Neural cell (in vitro differentiated cells): ENCODE results near the gene HIVEP3.

Experiments
- CTCF ChIP-seq: fragments of 450-650 bp; IDR thresholded peaks from 2 replicates; pipeline ENCODE4 v1.5.1; 2014; ENCODE audit warnings: antibody characterized with exemption, mild to moderate bottlenecking, moderate library complexity; ENCODE audit not compliant: poor library complexity, severe bottlenecking
- EZH2 ChIP-seq: fragments of 200-600, 300-800 bp; shearing (Covaris generic), sonication (generic); IDR thresholded peaks from 2 replicates; pipeline ENCODE4 v1.6.1; 2014; ENCODE audit warnings: antibody characterized with exemption, low read length, borderline replicate concordance, mild to moderate bottlenecking; ENCODE audit not compliant: insufficient read depth, poor library complexity, severe bottlenecking
- POLR2AphosphoS5 ChIP-seq: IDR thresholded peaks from 2 replicates; pipeline ENCODE4 v1.6.1; 2012
- RAD21 ChIP-seq: fragments of 450-650 bp; conservative IDR thresholded peaks from 2 replicates; pipeline ENCODE4 v1.6.1; 2014; ENCODE audit warnings: antibody characterized with exemption, mild to moderate bottlenecking, moderate library complexity
- REST ChIP-seq: IDR thresholded peaks from 2 replicates; pipeline ENCODE4 v1.6.1; 2012; ENCODE audit warnings: borderline replicate concordance

GRCh38 chr1:41666981-41667631 is 251.6 kb downstream of the HIVEP3 start:
- TF ChIP-seq CTCF = no peak
- TF ChIP-seq RAD21 = no peak
- no peak for TF ChIP-seq REST
- no peak for TF ChIP-seq EZH2
- no peak for TF ChIP-seq POLR2AphosphoS5
